ENCODE results near the gene HMG20B.

HMG20B gene

GRCh38 chr19:3605770-3606169 is 33.0 kb downstream of the HMG20B start:
- Histone ChIP-seq H3K4me3 (ENCODE audit: low read length) (peak overlapping the region; percentile 36), H3K9me3 (replicated peaks; ENCODE audit: insufficient read depth, low read length) (no peaks in the 10 kb centered on the region), H3K9ac (ENCODE audit: low read length) (peak overlapping the region; percentile 15; the same call in 1 of the 2 replicates), H3F3A (ENCODE audit: insufficient read depth, low read length) (peaks cover 6% of the 10 kb centered on the region; the same call in 1 of the 2 replicates), H4K20me1 (ENCODE audit: insufficient read depth, low read length) (no peaks in the 10 kb centered on the region), H3K4me1 (ENCODE audit: low read length) (peaks cover 11% of the 10 kb centered on the region; the same call in 1 of the 2 replicates), H3K27me3 (replicated peaks; ENCODE audit: insufficient read depth, low read length) (peaks cover 25% of the 10 kb centered on the region), H3K79me2 (ENCODE audit: low read length) (no peaks in the 10 kb centered on the region), H3K4me2 (ENCODE audit: low read depth, low read length) (peak overlapping the region; percentile 74), H3K27ac (ENCODE audit: low read length) (no peak overlapping the region), H3K9me2 (replicated peaks; ENCODE audit: insufficient read depth, low read length) (no peaks in the 10 kb centered on the region), H3K36me3 (replicated peaks; ENCODE audit: insufficient read depth, low read length) (no peaks in the 10 kb centered on the region), H2AFZ (ENCODE audit: low read length) (peak overlapping the region; percentile 72)
- no peak for TF ChIP-seq CTCF (IDR thresholded peaks at IDR 0.05; ENCODE audit: low read length)
- no peak for TF ChIP-seq EZH2phosphoT487 (IDR thresholded peaks at IDR 0.05; ENCODE audit: low read length)
- TF ChIP-seq EZH2 (optimal IDR thresholded peaks at IDR 0.05; ENCODE audit: low read depth, low read length), result no peak
- no peak for DNase-seq

GRCh38 chr19:3606174-3606689 is 33.5 kb downstream of the HMG20B start:
- Histone ChIP-seq H3K9ac (ENCODE audit: low read length) (peak overlapping the region; percentile 15; the same call in 1 of the 2 replicates), H3K79me2 (ENCODE audit: low read length) (no peaks in the 10 kb centered on the region), H3K4me2 (ENCODE audit: low read depth, low read length) (peak overlapping the region; percentile 74), H3K4me3 (ENCODE audit: low read length) (peak overlapping the region; percentile 36), H3K4me1 (ENCODE audit: low read length) (peaks cover 11% of the 10 kb centered on the region; the same call in 1 of the 2 replicates), H3F3A (ENCODE audit: insufficient read depth, low read length) (peaks cover 6% of the 10 kb centered on the region; the same call in 1 of the 2 replicates), H3K27me3 (replicated peaks; ENCODE audit: insufficient read depth, low read length) (peaks cover 20% of the 10 kb centered on the region), H3K36me3 (replicated peaks; ENCODE audit: insufficient read depth, low read length) (no peaks in the 10 kb centered on the region), H4K20me1 (ENCODE audit: insufficient read depth, low read length) (no peaks in the 10 kb centered on the region), H3K27ac (ENCODE audit: low read length) (no peak overlapping the region), H3K9me2 (replicated peaks; ENCODE audit: insufficient read depth, low read length) (no peaks in the 10 kb centered on the region), H2AFZ (ENCODE audit: low read length) (peak overlapping the region; percentile 72), H3K9me3 (replicated peaks; ENCODE audit: insufficient read depth, low read length) (no peaks in the 10 kb centered on the region)
- peak; percentile 62 for DNase-seq
- TF ChIP-seq CTCF (IDR thresholded peaks at IDR 0.05; ENCODE audit: low read length) (no peak), EZH2 (optimal IDR thresholded peaks at IDR 0.05; ENCODE audit: low read depth, low read length) (no peak), EZH2phosphoT487 (IDR thresholded peaks at IDR 0.05; ENCODE audit: low read length) (no peak)

DNA sequence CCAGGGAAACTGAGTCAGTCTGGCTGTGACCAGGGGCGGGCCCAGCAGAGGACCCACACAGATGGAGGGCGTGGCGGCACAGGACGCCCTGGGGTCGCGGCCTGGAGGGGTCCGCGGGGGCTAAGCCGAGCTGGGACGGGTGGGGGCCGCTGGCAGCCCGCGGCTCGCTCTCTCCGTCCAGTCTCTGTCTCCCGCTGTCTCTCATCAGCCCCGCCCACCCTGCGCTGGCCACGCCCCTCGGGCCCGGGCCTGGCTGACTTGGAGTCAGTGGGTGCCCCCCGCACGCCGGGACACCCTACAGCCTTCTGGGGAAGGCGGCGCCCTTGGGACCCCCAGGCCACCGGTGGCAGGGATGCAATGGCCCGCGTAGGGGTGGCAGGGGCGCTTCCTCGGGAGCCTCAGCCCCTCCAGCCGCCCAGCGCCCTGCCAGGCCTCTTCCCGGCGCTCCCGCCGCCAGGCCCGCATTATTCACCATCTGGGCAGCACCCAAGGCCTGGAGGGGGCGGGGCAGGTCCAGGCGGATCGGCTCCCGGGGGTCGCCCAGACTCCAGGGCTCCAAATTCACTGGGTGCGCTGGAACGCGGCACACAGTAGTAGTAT is 34.0 kb downstream of the HMG20B start, which contains the start of gene TBXA2R:
Gene TBXA2R, minus strand, starts transcription at position 186 of the 600 bp plus-strand sequence. CDS start 6,241 bp downstream, outside the sequence.
- Histone ChIP-seq H2AFZ (ENCODE audit: low read length) (peak within 1 kb of the TSS; percentile 72), H3F3A (ENCODE audit: insufficient read depth, low read length) (peaks cover 6% of the 10 kb centered on the region; the same call in 1 of the 2 replicates), H3K36me3 (replicated peaks; ENCODE audit: insufficient read depth, low read length) (peaks cover 5% of the 10 kb centered on the region; the same call in 1 of the 2 replicates), H3K27me3 (replicated peaks; ENCODE audit: insufficient read depth, low read length) (peaks cover 17% of the 10 kb centered on the region), H4K20me1 (ENCODE audit: insufficient read depth, low read length) (no peaks in the 10 kb centered on the region), H3K4me1 (ENCODE audit: low read length) (peaks cover 11% of the 10 kb centered on the region; the same call in 1 of the 2 replicates), H3K4me3 (ENCODE audit: low read length) (peak within 1 kb of the TSS; percentile 36), H3K9ac (ENCODE audit: low read length) (peak within 1 kb of the TSS; percentile 15; the same call in 1 of the 2 replicates), H3K79me2 (ENCODE audit: low read length) (no peaks in the 10 kb centered on the region), H3K9me3 (replicated peaks; ENCODE audit: insufficient read depth, low read length) (no peaks in the 10 kb centered on the region), H3K9me2 (replicated peaks; ENCODE audit: insufficient read depth, low read length) (no peaks in the 10 kb centered on the region), H3K4me2 (ENCODE audit: low read depth, low read length) (peak within 1 kb of the TSS; percentile 74), H3K27ac (ENCODE audit: low read length) (no peak within 1 kb of the TSS)
- TF ChIP-seq EZH2phosphoT487 (IDR thresholded peaks at IDR 0.05; ENCODE audit: low read length) (no peak), EZH2 (optimal IDR thresholded peaks at IDR 0.05; ENCODE audit: low read depth, low read length) (no peak), CTCF (IDR thresholded peaks at IDR 0.05; ENCODE audit: low read length) (no peak)
- no peak for DNase-seq
